ENCODE results near the gene SEPTIN7. TPM values are rescaled to one million over a fixed set of nuclear protein-coding genes. Genes with fewer than 3 reads are reported as not detected.
A peak's percentile ranks its signal among the peaks of the same experiment; 100 is the strongest.

Gene SEPTIN7
- total RNA-seq, 1 donor from 2014 or later: 174 TPM

DNA sequence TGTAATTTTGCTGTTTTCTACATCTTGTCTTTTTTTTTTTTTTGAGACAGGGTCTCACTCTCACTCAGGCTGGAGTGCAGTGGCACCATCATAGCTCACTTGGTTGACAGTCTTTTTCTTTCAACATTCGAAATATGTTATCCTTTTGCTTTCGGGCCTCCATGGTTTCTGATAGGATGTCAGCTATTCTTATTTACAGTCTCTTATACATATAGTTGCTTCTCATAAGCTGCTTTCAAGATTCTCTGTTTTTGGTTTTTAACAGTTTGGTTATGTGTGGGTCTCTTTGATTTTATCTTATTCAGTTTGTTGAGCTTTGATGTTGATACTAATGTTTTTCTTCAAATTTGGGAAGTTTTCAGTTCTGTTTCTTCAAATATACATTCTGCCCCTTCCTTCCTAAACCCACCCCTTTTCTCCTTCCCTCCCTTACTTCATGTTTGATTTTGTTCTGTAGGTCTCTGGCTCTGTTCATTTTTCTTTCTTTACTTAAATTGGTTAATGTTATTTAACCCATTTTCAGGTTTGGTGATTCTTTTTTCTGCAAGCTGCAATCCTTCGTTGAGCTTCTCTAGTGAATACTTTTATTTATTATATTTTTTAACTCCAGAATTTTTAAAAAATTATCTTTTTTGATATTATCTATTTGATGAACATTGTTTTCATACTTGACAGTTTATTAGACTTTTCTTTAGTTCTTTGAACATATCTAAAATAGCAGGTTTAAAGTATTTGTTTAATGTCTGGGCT lies 19.3 kb downstream of the SEPTIN7 start:
- Mint-ChIP-seq H3K36me3 (ENCODE audit: insufficient read depth) (peaks cover 15% of the 10 kb centered on the region), H3K4me1 (ENCODE audit: low read depth) (peaks cover 17% of the 10 kb centered on the region), H3K9me3 (ENCODE audit: low read depth) (peaks cover 32% of the 10 kb centered on the region), H3K27ac (peak overlapping the region; percentile 76), H3K4me3 (ENCODE audit: low read depth) (no peak overlapping the region), H3K27me3 (no peaks in the 10 kb centered on the region)
- DNase-seq (ENCODE audit: low spot score, unreplicated experiment): no peak
- TF ChIP-seq, protein P1, sequence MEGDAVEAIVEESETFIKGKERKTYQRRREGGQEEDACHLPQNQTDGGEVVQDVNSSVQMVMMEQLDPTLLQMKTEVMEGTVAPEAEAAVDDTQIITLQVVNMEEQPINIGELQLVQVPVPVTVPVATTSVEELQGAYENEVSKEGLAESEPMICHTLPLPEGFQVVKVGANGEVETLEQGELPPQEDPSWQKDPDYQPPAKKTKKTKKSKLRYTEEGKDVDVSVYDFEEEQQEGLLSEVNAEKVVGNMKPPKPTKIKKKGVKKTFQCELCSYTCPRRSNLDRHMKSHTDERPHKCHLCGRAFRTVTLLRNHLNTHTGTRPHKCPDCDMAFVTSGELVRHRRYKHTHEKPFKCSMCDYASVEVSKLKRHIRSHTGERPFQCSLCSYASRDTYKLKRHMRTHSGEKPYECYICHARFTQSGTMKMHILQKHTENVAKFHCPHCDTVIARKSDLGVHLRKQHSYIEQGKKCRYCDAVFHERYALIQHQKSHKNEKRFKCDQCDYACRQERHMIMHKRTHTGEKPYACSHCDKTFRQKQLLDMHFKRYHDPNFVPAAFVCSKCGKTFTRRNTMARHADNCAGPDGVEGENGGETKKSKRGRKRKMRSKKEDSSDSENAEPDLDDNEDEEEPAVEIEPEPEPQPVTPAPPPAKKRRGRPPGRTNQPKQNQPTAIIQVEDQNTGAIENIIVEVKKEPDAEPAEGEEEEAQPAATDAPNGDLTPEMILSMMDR (IDR thresholded peaks at IDR 0.05; ENCODE audit: unreplicated experiment): no peak

DNA sequence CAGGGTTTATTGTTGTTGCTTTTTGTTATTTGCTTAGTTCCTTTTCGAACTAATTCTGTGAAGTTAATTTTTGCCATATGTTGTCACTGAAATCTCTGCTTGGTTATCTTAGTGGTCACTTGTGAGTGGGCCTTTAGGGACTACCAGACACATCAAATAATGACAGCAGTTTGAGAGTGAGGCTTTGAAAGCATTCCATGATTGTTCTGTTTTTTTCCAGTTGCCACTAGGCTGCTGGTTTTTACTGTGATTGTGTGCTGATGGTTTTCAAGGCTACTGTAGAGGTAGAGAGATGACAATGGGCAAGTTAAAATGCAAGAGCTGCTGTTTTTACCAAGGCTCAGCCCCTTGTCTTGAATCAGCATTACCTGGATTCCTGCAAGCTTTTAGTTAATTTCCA lies 20.0 kb downstream of the SEPTIN7 start:
- H3K9me3 Mint-ChIP-seq (ENCODE audit: low read depth): peaks cover 27% of the 10 kb centered on the region

DNA sequence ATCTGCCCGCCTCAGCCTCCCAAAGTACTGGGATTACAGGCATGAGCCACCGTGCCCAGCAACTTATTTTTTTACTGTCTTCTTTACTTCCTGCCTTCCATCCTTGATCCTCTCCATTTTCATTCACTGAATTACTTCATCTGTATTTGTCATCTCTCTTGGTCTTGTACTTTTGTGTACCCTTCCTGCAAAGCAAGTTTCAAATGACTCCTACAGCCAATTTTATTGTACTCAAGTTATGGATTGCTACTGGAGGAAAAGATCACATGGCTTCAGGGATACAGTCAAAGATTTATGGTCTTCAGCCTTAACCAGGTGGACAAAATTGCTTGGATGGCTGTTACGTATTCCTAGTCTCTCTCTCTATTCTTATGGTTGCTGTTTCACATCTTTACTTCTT lies 22.6 kb downstream of the SEPTIN7 start:
- peaks cover 2% of the 10 kb centered on the region for H3K36me3 Mint-ChIP-seq (ENCODE audit: insufficient read depth)
- H3K4me1 Mint-ChIP-seq (ENCODE audit: low read depth): peaks cover 13% of the 10 kb centered on the region
- peaks cover 9% of the 10 kb centered on the region for H3K9me3 Mint-ChIP-seq (ENCODE audit: low read depth)
- TF ChIP-seq, protein P1 (IDR thresholded peaks at IDR 0.05; ENCODE audit: unreplicated experiment): no peak
- H3K27ac Mint-ChIP-seq: no peak overlapping the region
- H3K4me3 Mint-ChIP-seq (ENCODE audit: low read depth): no peak overlapping the region
- no peak for DNase-seq (ENCODE audit: low spot score, unreplicated experiment)
- no peaks in the 10 kb centered on the region for H3K27me3 Mint-ChIP-seq

More for the DNA sequence above, 20.0 kb downstream of the SEPTIN7 start:
- H3K4me1 Mint-ChIP-seq (ENCODE audit: low read depth): peaks cover 17% of the 10 kb centered on the region
- H3K27ac Mint-ChIP-seq: peak overlapping the region; percentile 58
- H3K27me3 Mint-ChIP-seq: no peaks in the 10 kb centered on the region
- no peak for DNase-seq (ENCODE audit: low spot score, unreplicated experiment)
- TF ChIP-seq, protein P1 (IDR thresholded peaks at IDR 0.05; ENCODE audit: unreplicated experiment): no peak
- no peak overlapping the region for H3K4me3 Mint-ChIP-seq (ENCODE audit: low read depth)
- peaks cover 12% of the 10 kb centered on the region for H3K36me3 Mint-ChIP-seq (ENCODE audit: insufficient read depth)

DNA sequence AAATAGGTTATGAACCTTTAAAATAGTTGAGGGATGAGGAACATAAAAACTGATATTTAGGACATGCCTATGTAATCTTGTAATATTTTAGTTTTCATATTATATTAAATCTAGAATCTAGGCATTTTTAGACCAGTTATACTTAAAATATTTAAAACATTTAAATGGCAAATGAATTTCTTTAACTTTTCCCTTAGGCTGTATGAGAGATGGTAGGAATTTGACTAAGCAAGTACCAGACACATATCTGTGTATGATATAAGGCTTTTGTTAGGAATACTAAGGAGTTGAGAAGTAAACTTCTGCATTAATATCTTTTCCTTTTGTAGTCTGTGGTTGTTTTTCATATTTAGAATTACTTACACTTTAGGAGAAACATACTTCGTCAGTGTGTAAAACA lies 25.1 kb downstream of the SEPTIN7 start:
- H3K4me3 Mint-ChIP-seq (ENCODE audit: low read depth): no peak overlapping the region
- peaks cover 2% of the 10 kb centered on the region for H3K36me3 Mint-ChIP-seq (ENCODE audit: insufficient read depth)
- no peak for DNase-seq (ENCODE audit: low spot score, unreplicated experiment)
- peaks cover 14% of the 10 kb centered on the region for H3K4me1 Mint-ChIP-seq (ENCODE audit: low read depth)
- no peaks in the 10 kb centered on the region for H3K27me3 Mint-ChIP-seq
- TF ChIP-seq, protein P1 (IDR thresholded peaks at IDR 0.05; ENCODE audit: unreplicated experiment): no peak
- H3K27ac Mint-ChIP-seq: no peak overlapping the region
- peaks cover 6% of the 10 kb centered on the region for H3K9me3 Mint-ChIP-seq (ENCODE audit: low read depth)

DNA sequence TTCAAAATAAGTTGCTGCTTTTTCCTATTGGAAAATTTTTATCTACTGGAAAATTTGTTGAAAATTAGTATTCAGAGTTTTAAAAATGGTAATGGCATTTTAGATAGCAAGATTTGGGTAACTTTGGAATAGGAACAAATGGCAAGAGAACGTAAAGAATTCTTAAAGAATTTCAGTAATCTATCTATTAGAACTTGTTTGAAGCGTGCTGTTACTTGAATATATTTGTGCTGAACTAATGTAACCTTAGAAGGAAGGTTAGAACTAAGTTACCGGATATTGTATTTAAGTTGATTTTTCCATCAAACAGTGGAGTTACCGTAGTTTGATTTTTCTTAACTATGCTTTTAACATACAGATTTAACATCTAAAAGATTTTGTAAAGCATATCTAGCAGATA lies 25.9 kb downstream of the SEPTIN7 start:
- TF ChIP-seq, protein P1 (IDR thresholded peaks at IDR 0.05; ENCODE audit: unreplicated experiment): no peak
- Mint-ChIP-seq H3K27me3 (no peaks in the 10 kb centered on the region), H3K4me1 (ENCODE audit: low read depth) (peaks cover 19% of the 10 kb centered on the region), H3K36me3 (ENCODE audit: insufficient read depth) (peaks cover 2% of the 10 kb centered on the region), H3K27ac (no peak overlapping the region), H3K9me3 (ENCODE audit: low read depth) (peaks cover 6% of the 10 kb centered on the region), H3K4me3 (ENCODE audit: low read depth) (no peak overlapping the region)
- no peak for DNase-seq (ENCODE audit: low spot score, unreplicated experiment)

Data from progenitor cell of endocrine pancreas (in vitro differentiated cells).